ENCODE data around the gene MX2.

Gene MX2

DNA sequence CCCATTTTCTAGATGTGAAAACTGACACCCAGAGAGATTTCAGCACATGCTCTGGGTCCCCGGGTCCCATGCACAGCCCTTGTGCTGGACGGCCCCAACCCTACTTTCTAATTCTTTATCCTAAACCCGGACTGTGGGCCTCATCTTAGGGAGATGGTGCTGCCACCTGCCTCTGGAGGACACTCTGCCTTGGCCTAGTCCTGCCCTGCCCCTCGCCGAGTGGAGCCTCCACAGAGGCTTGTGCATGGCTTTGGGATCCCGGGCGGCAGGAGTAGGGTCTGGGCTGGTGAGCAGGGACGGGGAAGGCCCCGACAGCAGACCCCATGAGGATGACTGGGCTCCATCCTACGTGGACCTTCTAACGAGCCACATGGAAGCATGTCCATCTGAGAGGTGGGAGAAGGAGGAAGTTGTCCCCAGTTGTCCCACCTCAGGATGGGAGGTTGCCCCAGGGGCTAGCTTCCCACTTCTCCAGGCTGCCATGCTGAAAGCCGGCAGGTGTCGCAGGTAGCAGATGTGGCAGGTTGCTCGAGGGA, 12.4 kb downstream of the MX2 start:
- no peak overlapping the region for H3K4me3 ChIP-seq (ENCODE audit: low read length)
- TF ChIP-seq ZNF274 (IDR thresholded peaks at IDR 0.05; ENCODE audit: low read depth, low read length) = no peak

DNA sequence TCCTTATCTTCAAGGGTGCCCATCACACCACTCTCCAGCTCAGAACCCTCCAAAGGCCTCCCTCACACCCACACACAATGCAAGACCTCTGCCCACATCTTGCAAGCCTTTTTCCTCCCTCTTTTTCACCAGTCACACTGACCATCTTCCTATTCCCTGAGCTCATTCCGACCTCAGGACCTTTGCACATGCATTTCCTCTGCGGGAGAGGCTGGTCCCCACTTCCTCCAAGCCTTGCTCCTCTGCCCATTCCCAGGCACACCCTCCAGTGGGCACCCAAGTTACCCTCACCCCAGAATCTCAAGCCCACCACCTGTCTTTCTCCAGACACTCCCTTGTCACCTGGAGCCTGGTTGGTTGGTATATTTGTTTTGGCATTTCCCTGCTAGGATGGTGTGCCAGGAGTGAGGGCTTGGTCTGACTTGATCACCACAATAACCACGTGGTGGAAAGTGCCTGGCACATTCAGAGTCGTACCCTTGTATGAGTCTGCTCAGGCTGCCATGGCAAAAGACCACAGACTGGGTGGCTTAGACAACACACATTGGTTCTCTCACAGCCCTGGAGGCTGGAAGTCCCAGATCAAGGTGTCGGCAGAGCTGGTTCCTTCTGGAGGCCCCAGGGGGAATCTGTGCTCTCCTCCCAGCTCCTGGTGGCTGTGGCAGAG, 13.2 kb downstream of the MX2 start:
- no peak for TF ChIP-seq ZNF274 (IDR thresholded peaks at IDR 0.05; ENCODE audit: low read depth, low read length)
- no peak overlapping the region for H3K4me3 ChIP-seq (ENCODE audit: low read length)

DNA sequence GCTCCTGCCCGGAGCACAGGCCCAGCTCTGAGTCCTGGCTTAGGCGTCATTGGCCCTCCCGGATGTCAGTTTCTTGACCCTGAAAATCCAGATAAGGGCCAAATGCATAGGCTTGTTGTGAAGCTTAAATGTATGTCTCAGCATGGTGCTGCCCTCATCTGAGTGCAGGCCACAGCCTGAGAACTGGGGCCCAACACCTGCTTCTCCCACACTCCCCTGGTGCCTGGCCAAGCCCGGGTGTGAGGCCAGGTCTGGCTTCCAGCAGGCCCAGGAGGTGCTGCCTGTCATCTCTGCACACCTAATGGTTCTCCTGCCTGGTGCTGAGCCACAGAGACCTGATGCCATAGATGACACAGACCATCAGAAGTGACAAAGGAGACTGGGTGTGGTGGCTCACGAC, 14.0 kb downstream of the MX2 start:
- H3K4me3 ChIP-seq (ENCODE audit: low read length) = no peak overlapping the region
- no peak for TF ChIP-seq ZNF274 (IDR thresholded peaks at IDR 0.05; ENCODE audit: low read depth, low read length)

DNA sequence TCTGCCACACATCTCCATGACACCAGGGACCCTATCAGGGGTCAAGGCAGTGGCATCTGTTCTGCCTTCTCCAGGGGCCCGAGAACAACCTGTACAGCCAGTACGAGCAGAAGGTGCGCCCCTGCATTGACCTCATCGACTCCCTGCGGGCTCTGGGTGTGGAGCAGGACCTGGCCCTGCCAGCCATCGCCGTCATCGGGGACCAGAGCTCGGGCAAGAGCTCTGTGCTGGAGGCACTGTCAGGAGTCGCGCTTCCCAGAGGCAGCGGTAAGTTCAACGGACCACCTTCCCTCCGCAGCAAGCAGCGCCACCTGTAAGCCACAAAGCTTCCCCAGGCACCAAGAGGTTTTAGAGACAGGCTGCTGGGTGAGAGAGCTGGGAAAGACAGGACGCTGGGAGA, 15.9 kb downstream of the MX2 start:
- H3K4me3 ChIP-seq (ENCODE audit: low read length) = no peak overlapping the region
- TF ChIP-seq ZNF274 (IDR thresholded peaks at IDR 0.05; ENCODE audit: low read depth, low read length) = no peak

DNA sequence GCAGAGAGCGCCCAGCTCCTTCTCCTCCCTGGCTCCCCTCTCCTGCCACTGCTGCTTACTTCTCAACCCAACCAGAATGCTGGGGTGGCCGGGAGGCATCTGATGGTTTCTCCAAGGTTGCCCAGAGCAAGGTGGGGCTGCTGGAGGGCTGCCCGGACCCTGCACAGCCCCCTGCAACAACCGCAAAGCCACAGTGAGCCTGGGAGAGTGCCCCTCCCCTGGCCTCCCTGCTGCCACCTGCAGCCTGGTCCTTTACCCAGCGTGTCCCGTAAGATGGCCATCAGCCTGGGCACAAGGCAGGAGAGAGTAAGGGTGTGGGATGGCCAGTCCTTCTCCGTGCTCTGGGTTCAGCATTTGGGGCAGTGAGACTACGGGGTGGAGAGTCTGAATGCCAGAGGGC, 17.0 kb downstream of the MX2 start:
- TF ChIP-seq ZNF274 (IDR thresholded peaks at IDR 0.05; ENCODE audit: low read depth, low read length) = no peak
- no peak overlapping the region for H3K4me3 ChIP-seq (ENCODE audit: low read length)

DNA sequence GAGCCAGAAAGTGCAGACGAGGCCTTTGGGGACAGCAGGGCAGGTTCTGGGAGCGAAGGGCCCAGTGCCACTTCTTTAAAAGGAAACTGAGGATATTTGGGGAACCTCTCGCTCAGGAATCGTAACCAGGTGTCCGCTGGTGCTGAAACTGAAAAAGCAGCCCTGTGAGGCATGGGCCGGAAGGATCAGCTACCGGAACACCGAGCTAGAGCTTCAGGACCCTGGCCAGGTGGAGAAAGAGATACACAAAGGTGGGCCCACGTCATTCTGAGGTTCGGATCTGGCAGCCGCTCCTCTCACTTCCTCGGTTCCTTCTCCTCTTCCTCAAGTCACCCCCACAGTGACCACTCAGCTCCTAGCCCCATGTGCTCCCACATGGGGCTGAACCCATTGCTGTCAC, 18.1 kb downstream of the MX2 start:
- no peak overlapping the region for H3K4me3 ChIP-seq (ENCODE audit: low read length)
- TF ChIP-seq ZNF274 (IDR thresholded peaks at IDR 0.05; ENCODE audit: low read depth, low read length) = no peak

DNA sequence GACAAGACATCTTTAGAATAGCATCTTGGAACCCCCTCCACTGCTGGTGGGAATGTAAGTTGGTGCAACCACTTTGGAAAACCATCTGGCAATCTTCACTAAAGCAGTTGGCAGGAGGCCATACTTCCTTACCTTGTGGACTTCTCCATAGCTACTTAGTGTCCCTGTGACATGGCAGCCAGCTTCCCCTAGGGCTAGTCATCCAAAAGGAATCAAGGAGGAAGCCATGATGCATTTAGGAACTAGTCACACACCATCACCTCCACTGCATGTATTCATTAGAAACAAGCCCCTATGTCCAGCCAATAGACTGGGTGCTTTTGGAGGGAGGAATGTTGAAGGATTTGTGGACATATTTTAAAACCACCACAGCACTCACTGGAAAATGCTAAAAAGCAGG, 19.9 kb downstream of the MX2 start:
- no peak for TF ChIP-seq ZNF274 (IDR thresholded peaks at IDR 0.05; ENCODE audit: low read depth, low read length)
- no peak overlapping the region for H3K4me3 ChIP-seq (ENCODE audit: low read length)

DNA sequence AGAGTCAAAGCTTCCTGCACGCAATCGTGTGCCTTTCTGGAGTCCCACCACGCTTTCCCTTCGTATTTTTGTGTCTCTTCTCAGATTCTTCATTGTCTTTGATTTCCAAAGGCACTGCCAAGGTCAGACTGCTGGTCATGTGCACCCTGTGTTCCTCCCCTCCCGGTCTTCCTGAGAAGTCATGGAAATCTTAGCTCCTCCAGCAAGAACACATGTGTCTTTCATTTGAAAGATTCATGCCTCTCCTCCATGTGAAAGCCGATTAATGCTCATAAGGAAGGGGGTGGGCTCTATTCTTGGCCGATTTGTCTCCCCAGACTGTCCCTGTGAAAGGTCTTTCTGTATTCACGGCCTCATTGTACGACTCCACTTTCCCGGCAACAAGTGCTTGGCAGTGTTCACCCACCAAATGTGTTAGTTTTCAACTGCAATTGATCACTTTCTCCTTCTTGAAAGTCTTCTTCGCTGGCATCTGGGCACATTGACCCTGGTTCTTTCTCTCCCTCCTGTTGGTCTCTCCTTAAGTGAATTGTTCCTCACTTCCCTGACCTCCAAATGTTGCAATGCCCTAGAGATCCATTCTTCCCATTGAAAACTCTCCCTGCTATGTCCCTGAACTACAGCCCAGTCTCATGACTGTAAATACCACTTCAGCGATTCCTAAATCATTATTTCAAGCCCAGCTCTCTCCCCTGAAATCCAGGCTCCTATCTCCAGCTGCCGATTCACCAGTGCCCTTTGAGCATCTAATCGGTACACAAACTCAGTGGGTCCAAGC, 25.4 kb downstream of the MX2 start:
- H3K4me3 ChIP-seq (ENCODE audit: low read length) = no peak overlapping the region
- TF ChIP-seq ZNF274 (IDR thresholded peaks at IDR 0.05; ENCODE audit: low read depth, low read length) = no peak

DNA sequence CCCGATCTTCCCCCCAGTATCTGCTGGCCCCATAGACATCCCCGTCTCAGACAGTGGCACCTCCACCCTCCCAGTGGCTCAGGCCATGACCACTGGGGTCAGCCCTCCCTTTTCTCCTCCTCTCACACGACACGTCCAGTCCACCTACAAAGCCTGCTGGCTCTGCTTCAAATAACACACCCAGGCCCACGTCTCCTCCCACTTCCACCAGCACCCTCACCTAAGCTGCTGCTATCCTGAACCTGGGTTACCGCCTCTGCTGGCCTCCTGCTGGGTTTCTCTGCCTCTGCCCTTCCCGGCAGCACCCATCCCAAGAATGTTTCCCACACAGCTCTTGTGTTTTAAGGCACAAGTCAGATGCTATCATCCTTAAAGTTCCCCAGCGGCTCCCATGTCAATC, 26.0 kb downstream of the MX2 start:
- no peak for TF ChIP-seq ZNF274 (IDR thresholded peaks at IDR 0.05; ENCODE audit: low read depth, low read length)
- H3K4me3 ChIP-seq (ENCODE audit: low read length) = no peak overlapping the region

DNA sequence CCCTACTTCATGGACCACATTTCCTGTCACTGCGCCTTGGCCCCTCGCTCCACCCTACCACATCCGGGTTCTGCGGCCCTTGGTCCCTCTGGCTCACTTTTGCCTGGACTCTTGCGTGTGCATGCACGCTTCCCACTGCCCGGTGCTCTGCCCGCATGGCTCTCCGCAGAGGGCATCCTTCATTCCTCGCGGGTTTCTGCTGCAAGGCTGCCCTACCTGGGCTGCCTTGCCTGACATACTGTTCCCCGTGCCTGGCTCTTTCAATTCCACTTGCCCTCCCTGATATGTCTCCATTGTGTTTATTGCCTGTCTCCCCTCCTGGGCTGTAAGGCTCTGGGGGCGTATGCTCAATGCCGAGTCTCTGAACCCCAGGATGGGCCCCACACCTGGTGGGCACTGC, 26.4 kb downstream of the MX2 start:
- no peak for TF ChIP-seq ZNF274 (IDR thresholded peaks at IDR 0.05; ENCODE audit: low read depth, low read length)
- H3K4me3 ChIP-seq (ENCODE audit: low read length) = no peak overlapping the region

DNA sequence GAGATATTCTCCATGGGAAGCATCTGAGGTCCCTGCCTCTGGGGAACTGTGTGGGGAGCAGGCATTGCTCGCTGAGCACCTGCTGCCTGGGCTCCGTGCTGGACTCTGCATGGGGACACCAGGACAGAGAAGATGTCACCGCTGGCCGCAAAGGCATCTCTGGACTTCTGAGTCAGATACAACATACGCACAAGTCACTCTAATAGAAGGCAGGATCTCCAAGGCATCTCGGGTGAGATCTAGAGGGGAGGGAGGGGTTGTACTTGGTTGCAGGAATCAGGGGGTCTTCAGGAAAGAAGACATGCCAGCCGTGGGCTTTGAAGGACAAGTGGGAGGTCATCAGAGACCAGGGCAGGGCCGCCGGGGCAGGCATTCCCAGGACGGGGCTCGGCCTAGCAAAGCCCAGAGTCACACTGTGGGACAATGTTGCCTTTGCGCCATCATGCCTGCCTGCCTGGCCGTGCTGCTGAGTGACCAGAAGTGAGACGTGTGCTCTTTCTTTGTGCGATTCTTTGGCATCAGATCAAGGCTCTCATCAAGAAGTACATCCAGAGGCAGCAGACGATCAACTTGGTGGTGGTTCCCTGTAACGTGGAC, 28.3 kb downstream of the MX2 start:
- no peak for TF ChIP-seq ZNF274 (IDR thresholded peaks at IDR 0.05; ENCODE audit: low read depth, low read length)
- H3K4me3 ChIP-seq (ENCODE audit: low read length) = no peak overlapping the region

DNA sequence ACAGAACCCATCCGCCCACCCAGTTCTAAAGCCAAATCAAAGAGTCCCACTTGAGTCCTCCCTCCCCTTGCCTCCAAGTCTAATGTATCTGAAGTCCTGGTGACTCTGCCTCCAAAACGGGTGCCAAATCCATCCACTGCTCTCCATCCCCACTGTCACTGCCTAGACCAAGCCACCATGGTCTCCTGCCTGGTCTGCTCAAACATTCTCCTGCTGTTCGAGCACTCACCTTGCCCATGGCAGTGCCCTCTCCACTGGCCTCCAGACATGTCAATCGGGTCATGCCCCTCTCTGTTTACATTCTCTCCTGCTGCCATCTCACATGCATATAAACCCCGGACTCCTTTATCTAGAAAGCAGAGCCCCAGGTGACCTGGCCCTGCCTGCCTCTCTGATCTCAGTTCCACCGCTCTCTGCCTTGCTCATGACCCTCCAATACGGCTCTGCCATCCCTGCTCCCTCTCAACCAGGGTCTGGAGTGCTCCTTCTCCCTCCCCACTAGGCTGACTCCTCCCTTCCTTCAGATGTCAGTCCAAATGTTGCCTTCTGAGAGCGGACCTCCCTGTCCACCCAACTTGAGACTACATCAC, 32.1 kb downstream of the MX2 start:
- H3K4me3 ChIP-seq (ENCODE audit: low read length) = no peak overlapping the region
- TF ChIP-seq ZNF274 (IDR thresholded peaks at IDR 0.05; ENCODE audit: low read depth, low read length) = no peak

DNA sequence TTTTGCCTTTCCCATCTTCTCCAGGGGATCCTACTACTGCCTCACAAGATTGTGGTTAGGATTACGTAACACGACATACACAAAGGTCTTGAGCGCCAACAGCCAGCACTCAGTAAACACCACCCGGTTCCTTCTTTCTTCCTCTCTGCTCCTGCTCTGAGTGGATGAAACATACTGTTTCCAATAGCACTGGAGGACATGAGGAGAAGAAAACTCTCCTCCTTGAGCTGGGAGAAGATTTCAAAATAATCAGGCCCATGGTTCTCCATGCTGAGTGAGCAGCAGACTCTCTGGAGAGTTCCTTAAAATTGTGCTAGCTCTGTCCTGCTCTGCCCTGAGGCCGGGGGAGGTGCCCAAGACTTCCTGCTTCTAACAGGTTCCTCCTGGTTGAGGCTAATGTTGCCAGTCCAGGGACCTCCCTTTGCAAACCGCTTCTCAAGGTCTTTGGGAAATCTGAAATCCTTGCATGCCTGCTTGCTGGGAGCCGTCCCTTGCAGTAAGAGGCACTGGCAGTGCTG, 34.8 kb downstream of the MX2 start:
- no peak for TF ChIP-seq ZNF274 (IDR thresholded peaks at IDR 0.05; ENCODE audit: low read depth, low read length)
- no peak overlapping the region for H3K4me3 ChIP-seq (ENCODE audit: low read length)

DNA sequence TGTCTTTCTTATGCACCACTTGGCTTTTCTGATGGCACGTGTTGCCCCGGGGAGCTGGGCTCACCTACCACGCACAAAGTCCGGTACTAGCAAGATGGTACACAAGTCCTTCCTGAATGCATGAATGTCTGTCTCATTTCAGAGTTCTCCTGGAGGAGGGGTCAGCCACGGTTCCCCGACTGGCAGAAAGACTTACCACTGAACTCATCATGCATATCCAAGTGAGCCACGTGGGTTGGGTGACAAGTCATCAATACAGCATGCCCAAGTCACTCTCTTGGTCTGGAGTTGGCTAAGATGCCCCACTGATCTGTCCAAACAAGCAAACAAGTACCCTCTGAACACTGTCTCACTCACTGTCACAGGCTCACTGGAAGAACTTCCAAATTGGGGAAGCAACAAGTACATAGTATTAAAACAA, 35.7 kb downstream of the MX2 start:
- H3K4me3 ChIP-seq (ENCODE audit: low read length) = no peak overlapping the region
- no peak for TF ChIP-seq ZNF274 (IDR thresholded peaks at IDR 0.05; ENCODE audit: low read depth, low read length)

All from GM08714 (cell line).